ENCODE results near the gene STARD5. TPM values are rescaled to one million over a fixed set of nuclear protein-coding genes. Genes with fewer than 3 reads are reported as not detected.

Gene STARD5, protein sequence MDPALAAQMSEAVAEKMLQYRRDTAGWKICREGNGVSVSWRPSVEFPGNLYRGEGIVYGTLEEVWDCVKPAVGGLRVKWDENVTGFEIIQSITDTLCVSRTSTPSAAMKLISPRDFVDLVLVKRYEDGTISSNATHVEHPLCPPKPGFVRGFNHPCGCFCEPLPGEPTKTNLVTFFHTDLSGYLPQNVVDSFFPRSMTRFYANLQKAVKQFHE
- total RNA-seq, result 11.8 and 23.0 TPM in 2 replicates

DNA sequence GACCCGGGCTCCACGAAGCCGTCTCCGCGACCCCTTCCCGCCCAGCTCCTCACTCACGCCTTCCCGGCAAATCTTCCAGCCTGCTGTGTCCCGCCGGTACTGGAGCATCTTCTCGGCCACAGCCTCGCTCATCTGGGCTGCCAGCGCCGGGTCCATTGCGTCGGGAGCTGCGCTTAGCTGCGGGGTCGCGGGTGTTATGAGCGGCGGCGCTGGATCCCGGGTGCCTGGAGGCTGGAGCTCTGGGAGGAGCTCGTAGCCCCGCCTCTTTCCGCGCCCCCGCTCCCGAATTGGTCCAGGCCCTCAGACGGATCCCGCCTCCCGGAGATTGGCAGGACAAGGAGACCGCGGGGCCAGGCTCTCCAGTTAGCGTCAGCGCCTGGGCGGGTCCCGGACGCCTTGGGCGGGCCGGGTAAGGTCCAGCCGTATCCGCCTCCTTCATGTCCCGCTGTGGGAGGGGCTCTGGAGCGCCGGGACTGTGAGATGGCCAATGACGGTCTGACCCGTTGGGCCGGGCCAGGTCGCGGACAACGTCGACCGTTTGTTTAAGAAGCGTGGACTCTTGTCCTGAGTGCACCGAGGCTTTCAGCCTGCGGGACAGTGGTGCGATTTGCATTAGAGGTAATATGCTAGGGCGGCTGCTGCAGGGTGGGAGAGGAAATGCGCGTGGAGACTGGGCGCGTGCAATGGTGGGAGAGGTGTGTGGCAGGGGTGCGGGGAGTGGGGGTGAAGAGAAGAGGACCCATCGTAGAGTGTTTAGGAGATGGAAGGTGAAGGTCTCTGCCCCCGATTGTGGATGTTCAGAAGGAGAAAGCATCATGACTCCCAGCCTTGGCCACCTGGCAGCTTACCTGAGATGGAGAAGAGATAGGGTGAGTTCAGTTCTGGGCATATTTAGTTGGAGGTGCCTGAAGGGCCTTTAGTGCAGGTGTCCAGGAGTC, at the start of gene STARD5:
STARD5 (minus strand) TSS at position 198 of the 938 bp plus-strand sequence; CDS start at position 156, 42 bp downstream.

Other genes starting within 250 kb of the STARD5 start
- not detected in 2 replicates for gene CFAP161, start 189.9 kb downstream of the STARD5 start, total RNA-seq
- gene IL16, start 127.3 kb downstream of the STARD5 start, total RNA-seq, result 0.46 and 1.6 TPM in 2 replicates
- under 0.01 TPM in 1 of 2 replicates, not detected in the other for gene TMC3, start 50.1 kb upstream of the STARD5 start, total RNA-seq